CD4-positive, alpha-beta T cell (primary cell): ENCODE results near the gene PARP12. TPM values are rescaled to one million over a fixed set of nuclear protein-coding genes. Genes with fewer than 3 reads are reported as not detected.

Source experiments
- ATAC-seq: fragments of 200-7000 bp; cut with Tn5 transposase; one replicate; pipeline ENCODE4 v1.10.0; 2022; ENCODE audit warnings: mild to moderate bottlenecking; ENCODE audit not compliant: poor library complexity
- CTCF ChIA-PET: fragments of 350-600 bp; sonication (Branson Sonifier 250); formaldehyde crosslinking; loops from one replicate; lab custom pipeline; 2021; ENCODE audit warnings: antibody characterized with exemption, inconsistent platforms; lab: Charles Lee
- POLR2A ChIA-PET: fragments of 350-600 bp; sonication (Branson Sonifier 250); formaldehyde crosslinking; loops from one replicate; lab custom pipeline; 2021; ENCODE audit warnings: antibody characterized with exemption, inconsistent platforms; lab: Charles Lee
- DNase-seq, 14 experiments: peaks; one replicate each; pipeline ENCODE4 v3.0.0-alpha.2; 2013 to 2020; ENCODE audit warnings: mixed read lengths in 2 of 14
- H3K27ac ChIP-seq, 2 donors: one replicate each; pipeline versions ENCODE4 v1.5.1 to v1.7.0; 2013; ENCODE audit warnings: low read length in 2 of 2, low read depth in 1 of 2, mild to moderate bottlenecking in 1 of 2
- H3K27me3 ChIP-seq, 2 experiments: 1 replicate in 1 of 2; 2 replicates in 1 of 2; pipeline versions ENCODE4 v1.6.1 to v1.7.0; 2013; ENCODE audit warnings: low read length in 2 of 2, control low read depth in 1 of 2, mild to moderate bottlenecking in 1 of 2, moderate library complexity in 1 of 2; ENCODE audit not compliant: insufficient read depth in 2 of 2, control insufficient read depth in 1 of 2
- H3K36me3 ChIP-seq: one replicate; pipeline ENCODE4 v1.6.1; 2013; ENCODE audit warnings: low read length, control low read depth; ENCODE audit not compliant: insufficient read depth
- H3K4me1 ChIP-seq: one replicate; pipeline ENCODE4 v1.6.1; 2013; ENCODE audit warnings: low read length, control low read depth; ENCODE audit not compliant: insufficient read depth
- H3K4me3 ChIP-seq: one replicate; pipeline ENCODE4 v1.5.1; 2013; ENCODE audit warnings: mild to moderate bottlenecking, low read length, moderate library complexity
- H3K9me3 ChIP-seq, 2 experiments: 1 replicate in 1 of 2; 2 replicates in 1 of 2; pipeline versions ENCODE4 v1.6.1 to v1.7.0; 2013; ENCODE audit warnings: low read length in 2 of 2, mild to moderate bottlenecking in 2 of 2, control low read depth in 1 of 2, moderate library complexity in 1 of 2; ENCODE audit not compliant: control insufficient read depth in 1 of 2, insufficient read depth in 1 of 2
- H3K27ac Mint-ChIP-seq: one replicate; pipeline ENCODE4 v1.8.0; 2020; ENCODE audit warnings: mixed read lengths
- H3K27me3 Mint-ChIP-seq: one replicate; pipeline ENCODE4 v1.8.0; 2021; ENCODE audit warnings: mixed read lengths
- H3K36me3 Mint-ChIP-seq: one replicate; pipeline ENCODE4 v1.8.0; 2021; ENCODE audit warnings: low read depth, mixed read lengths
- H3K4me1 Mint-ChIP-seq: one replicate; pipeline ENCODE4 v1.8.0; 2021; ENCODE audit warnings: low read depth, mixed read lengths
- H3K4me3 Mint-ChIP-seq: one replicate; pipeline ENCODE4 v1.8.0; 2020; ENCODE audit warnings: mild to moderate bottlenecking, mixed read lengths
- H3K9me3 Mint-ChIP-seq: one replicate; pipeline ENCODE4 v1.8.0; 2020; ENCODE audit warnings: mixed read lengths
- CTCF ChIP-seq: fragments of 200-600 bp; IDR thresholded peaks from one replicate; pipeline ENCODE4 v1.8.0; 2022; ENCODE audit warnings: antibody characterized with exemption, mild to moderate bottlenecking
- intact Hi-C, 2 experiments: fragments of 100-400 bp; cut with DNase I in 1 of 2; cut with micrococcal nuclease in 1 of 2; formaldehyde crosslinking; loops; one replicate each; pipeline versions ENCODE4 v1.15.1 to v1.9.0; 2023 to 2025; cut with DNase I, micrococcal nuclease
- total RNA-seq, 174 experiments: library from RNA in 2 of 174; stranded (reverse) in 2 of 174; gene quantifications; one replicate each; pipeline ENCODE4 v1.2.3 and lab custom pipeline; 2021 to 2026

The PARP12 gene
- total RNA-seq, 2 experiments from 2014 or later, result 76.7 to 78.5 TPM

GRCh38 chr7:139982927-139983920, 79.5 kb downstream of the PARP12 start:
- no peak for DNase-seq

GRCh38 chr7:139981511-139981895, 81.2 kb downstream of the PARP12 start:
- intact Hi-C loops, result loop anchor here in 1 of 2 experiments (5.0 kb wide), 1 partner anchor 334 kb away; no protein-coding TSS in a partner anchor
- Histone ChIP-seq H3K4me3 (no peak overlapping the region), H3K27ac (no peak overlapping the region), H3K36me3 (no peaks in the 10 kb centered on the region), H3K4me1 (peaks cover 18% of the 10 kb centered on the region), H3K9me3 (peaks cover 0 to 4% of the 10 kb centered on the region in 2 experiments), H3K27me3 (no peaks in the 10 kb centered on the region)
- ChIA-PET CTCF (no interaction called here), POLR2A (interaction anchor here (1.5 kb wide), 1 partner anchor 12 kb away, joined by 5 read pairs; no protein-coding TSS in a partner anchor)
- peak overlapping the region; percentile 68 for H3K27ac Mint-ChIP-seq
- TF ChIP-seq CTCF, result no peak
- no peak for ATAC-seq
- no peaks in the 10 kb centered on the region for H3K27me3 Mint-ChIP-seq
- H3K9me3 Mint-ChIP-seq, result no peaks in the 10 kb centered on the region
- peak overlapping the region; percentile 72 for H3K4me3 Mint-ChIP-seq
- no peak for DNase-seq
- peaks cover 26% of the 10 kb centered on the region for H3K4me1 Mint-ChIP-seq
- H3K36me3 Mint-ChIP-seq, result no peaks in the 10 kb centered on the region

More at GRCh38 chr7:139982927-139983920, 79.5 kb downstream of the PARP12 start:
- TF ChIP-seq CTCF, result no peak
- ChIA-PET CTCF (no interaction called here), POLR2A (no interaction called here)
- Mint-ChIP-seq H3K4me3 (peak overlapping the region; percentile 3), H3K4me1 (peaks cover 26% of the 10 kb centered on the region), H3K9me3 (no peaks in the 10 kb centered on the region), H3K36me3 (no peaks in the 10 kb centered on the region), H3K27ac (no peak overlapping the region), H3K27me3 (no peaks in the 10 kb centered on the region)
- H3K9me3 ChIP-seq, result peaks cover 0 to 4% of the 10 kb centered on the region in 2 experiments
- no peak for ATAC-seq
- H3K27ac ChIP-seq, result no peak overlapping the region
- H3K36me3 ChIP-seq, result no peaks in the 10 kb centered on the region
- no peak overlapping the region for H3K4me3 ChIP-seq
- H3K4me1 ChIP-seq, result peaks cover 18% of the 10 kb centered on the region
- H3K27me3 ChIP-seq, result no peaks in the 10 kb centered on the region
- intact Hi-C loops, result loop anchor here in 1 of 2 experiments (5.0 kb wide), 1 partner anchor 336 kb away; no protein-coding TSS in a partner anchor

- no peak for ATAC-seq
- no peaks in the 10 kb centered on the region for H3K36me3 ChIP-seq
- no peak overlapping the region for H3K27ac ChIP-seq
- no peak overlapping the region for H3K4me3 Mint-ChIP-seq
- POLR2A ChIA-PET, result no interaction called here
- H3K27me3 ChIP-seq, result no peaks in the 10 kb centered on the region
- H3K9me3 Mint-ChIP-seq, result no peaks in the 10 kb centered on the region
- intact Hi-C loops, result no loop called here
- TF ChIP-seq CTCF, result no peak
- H3K36me3 Mint-ChIP-seq, result no peaks in the 10 kb centered on the region
- H3K4me3 ChIP-seq, result no peak overlapping the region
- peaks cover 26% of the 10 kb centered on the region for H3K4me1 Mint-ChIP-seq
- H3K27ac Mint-ChIP-seq, result no peak overlapping the region
- DNase-seq, result no peak
- no peaks in the 10 kb centered on the region for H3K9me3 ChIP-seq
- no peaks in the 10 kb centered on the region for H3K27me3 Mint-ChIP-seq
- CTCF ChIA-PET, result no interaction called here
- peaks cover 18% of the 10 kb centered on the region for H3K4me1 ChIP-seq
Measured at GRCh38 chr7:139976838-139977656, 85.7 kb downstream of the PARP12 start.
